CD14-positive monocyte (primary cell): ENCODE measurements around the gene CDH18. TPM values are rescaled to one million over a fixed set of nuclear protein-coding genes. Genes with fewer than 3 reads are reported as not detected.

Experiments used
- DNase-seq, 3 donors: peaks; one replicate each; pipeline ENCODE4 v3.0.0-alpha.2; 2011 to 2022
- H2AFZ ChIP-seq: 2 replicates; pipeline ENCODE4 v1.6.0; 2012; ENCODE audit warnings: mild to moderate bottlenecking, low read depth, low read length, inconsistent platforms; ENCODE audit not compliant: insufficient read depth, poor library complexity, severe bottlenecking
- H3K27ac ChIP-seq, 2 donors: 1 replicate in 1 of 2; 2 replicates in 1 of 2; pipeline ENCODE4 v1.5.1; 2012 to 2013; ENCODE audit warnings: low read length in 2 of 2, control low read depth in 1 of 2, inconsistent platforms in 1 of 2, low read depth in 1 of 2, mild to moderate bottlenecking in 1 of 2
- H3K27me3 ChIP-seq, 2 donors: one replicate each; pipeline versions ENCODE4 v1.6.0 to v1.6.1; 2011 to 2013; ENCODE audit warnings: low read length in 2 of 2; ENCODE audit not compliant: control insufficient read depth in 2 of 2, insufficient read depth in 2 of 2
- H3K36me3 ChIP-seq, 2 donors: replicated peaks in 1 of 2; 1 replicate in 1 of 2; 2 replicates in 1 of 2; pipeline versions ENCODE4 v1.5.1 to v1.6.1; 2012 to 2013; ENCODE audit warnings: low read length in 2 of 2, control low read depth in 1 of 2, inconsistent platforms in 1 of 2, mild to moderate bottlenecking in 1 of 2; ENCODE audit not compliant: insufficient read depth in 2 of 2, control insufficient read depth in 1 of 2
- H3K4me1 ChIP-seq, 2 donors: 1 replicate in 1 of 2; 2 replicates in 1 of 2; pipeline versions ENCODE4 v1.5.1 to v1.6.1; 2012 to 2013; ENCODE audit warnings: low read length in 2 of 2, control low read depth in 1 of 2, inconsistent platforms in 1 of 2, mild to moderate bottlenecking in 1 of 2, moderate library complexity in 1 of 2; ENCODE audit not compliant: insufficient read depth in 2 of 2, control insufficient read depth in 1 of 2
- H3K4me2 ChIP-seq: replicated peaks from 2 replicates; pipeline ENCODE3; 2012; ENCODE audit warnings: low read length, moderate library complexity, mild to moderate bottlenecking; ENCODE audit not compliant: poor library complexity, severe bottlenecking; ENCODE audit errors: extremely low read depth
- H3K4me3 ChIP-seq, 3 experiments: fragments of 200-600 bp in 1 of 3; sonication (generic) in 1 of 3; replicated peaks in 1 of 3; 1 replicate in 2 of 3; 2 replicates in 1 of 3; pipeline ENCODE4 v1.5.1; 2011 to 2013; ENCODE audit warnings: low read length in 3 of 3, mild to moderate bottlenecking in 3 of 3, control low read depth in 2 of 3, low read depth in 2 of 3, inconsistent platforms in 1 of 3, moderate library complexity in 1 of 3
- H3K79me2 ChIP-seq: 2 replicates; pipeline ENCODE4 v1.6.0; 2012; ENCODE audit warnings: mild to moderate bottlenecking, control low read depth, inconsistent platforms, low read length, moderate library complexity; ENCODE audit not compliant: insufficient read depth
- H3K9ac ChIP-seq: 2 replicates; pipeline ENCODE4 v1.6.0; 2017; ENCODE audit warnings: low read length, mild to moderate bottlenecking; ENCODE audit not compliant: insufficient read depth, poor library complexity, severe bottlenecking
- H3K9me3 ChIP-seq, 2 donors: replicated peaks in 1 of 2; 1 replicate in 1 of 2; 2 replicates in 1 of 2; pipeline versions ENCODE4 v1.5.1 to v1.6.1; 2012 to 2013; ENCODE audit warnings: low read length in 2 of 2, control low read depth in 1 of 2; ENCODE audit not compliant: control insufficient read depth in 1 of 2, insufficient read depth in 1 of 2
- H4K20me1 ChIP-seq: 2 replicates; pipeline ENCODE4 v1.6.0; 2012; ENCODE audit warnings: mild to moderate bottlenecking, low read length, control low read depth, moderate library complexity; ENCODE audit not compliant: insufficient read depth
- H3K27ac Mint-ChIP-seq, 7 donors: one replicate each; pipeline ENCODE4 v1.8.0; 2020; ENCODE audit warnings: mild to moderate bottlenecking in 7 of 7, mixed read lengths in 7 of 7, moderate library complexity in 6 of 7, inconsistent platforms in 2 of 7
- H3K27me3 Mint-ChIP-seq, 3 donors: one replicate each; pipeline ENCODE4 v1.8.0; 2021 to 2022; ENCODE audit warnings: low read depth in 3 of 3, mild to moderate bottlenecking in 3 of 3, mixed read lengths in 3 of 3, moderate library complexity in 3 of 3, inconsistent platforms in 1 of 3
- H3K36me3 Mint-ChIP-seq, 2 donors: one replicate each; pipeline ENCODE4 v1.8.0; 2020; ENCODE audit warnings: mixed read lengths in 2 of 2, inconsistent platforms in 1 of 2, mild to moderate bottlenecking in 1 of 2
- H3K4me1 Mint-ChIP-seq: one replicate; pipeline ENCODE4 v1.8.0; 2020; ENCODE audit warnings: mild to moderate bottlenecking, mixed read lengths
- H3K4me3 Mint-ChIP-seq, 2 donors: one replicate each; pipeline ENCODE4 v1.8.0; 2020; ENCODE audit warnings: mild to moderate bottlenecking in 2 of 2, mixed read lengths in 2 of 2, moderate library complexity in 1 of 2
- H3K9me3 Mint-ChIP-seq, 7 donors: one replicate each; pipeline ENCODE4 v1.8.0; 2020 to 2022; ENCODE audit warnings: mixed read lengths in 7 of 7, mild to moderate bottlenecking in 6 of 7, moderate library complexity in 6 of 7, inconsistent platforms in 2 of 7
- CTCF ChIP-seq: fragments of 200-600 bp; IDR thresholded peaks from one replicate; pipeline ENCODE4 v1.8.0; 2022; ENCODE audit warnings: antibody characterized with exemption, mild to moderate bottlenecking
- WGBS: methylation state at CpG from one replicate; pipeline ENCODE4 v1.1.5; 2013; ENCODE audit warnings: missing lambda C conversion rate; ENCODE audit not compliant: insufficient coverage; 5-methylcytosine and 5-hydroxymethylcytosine counted together
- intact Hi-C, 2 donors: fragments of 100-400 bp; cut with micrococcal nuclease; formaldehyde crosslinking; loops; one replicate each; pipeline versions ENCODE4 v1.15.0 to v1.15.1; 2023
- polyA plus RNA-seq, 3 donors: library from polyadenylated mRNA; depleted of rRNA in 1 of 3; unstranded in 2 of 3; stranded (reverse) in 1 of 3; fragments of 300-500 nt in 2 of 3; fragments of >200 nt in 1 of 3; fragmentation: Illumina TruSeq in 2 of 3; gene quantifications; 1 replicate in 2 of 3; 2 replicates in 1 of 3; pipeline ENCODE4 v1.2.3, GENCODE V29; 2012 to 2021

Gene CDH18
- polyA plus RNA-seq, 3 donors: not detected

- intact Hi-C loops: no loop called here
- Histone ChIP-seq H3K27ac (no peak overlapping the region), H3K9me3 (peaks cover 4% of the 10 kb centered on the region in 2 donors), H2AFZ (no peak overlapping the region), H4K20me1 (no peaks in the 10 kb centered on the region), H3K79me2 (no peaks in the 10 kb centered on the region), H3K4me1 (no peaks in the 10 kb centered on the region), H3K4me2 (no peak overlapping the region), H3K9ac (no peak overlapping the region), H3K36me3 (no peaks in the 10 kb centered on the region), H3K27me3 (no peaks in the 10 kb centered on the region), H3K4me3 (no peak overlapping the region)
- no peak for DNase-seq
- Mint-ChIP-seq H3K27ac (no peak overlapping the region), H3K4me1 (no peaks in the 10 kb centered on the region), H3K4me3 (no peak overlapping the region), H3K9me3 (peaks cover 0 to 6% (median 3%) of the 10 kb centered on the region in 7 donors), H3K27me3 (no peaks in the 10 kb centered on the region), H3K36me3 (no peaks in the 10 kb centered on the region)
- WGBS: no CpG with 5 or more reads among the region's 3 CpGs
- TF ChIP-seq CTCF: no peak
These were observed 311.1 kb downstream of the CDH18 start for GRCh38 chr5:19676895-19677294.

- no peak overlapping the region for H2AFZ ChIP-seq
- no peak overlapping the region for H3K4me2 ChIP-seq
- no peaks in the 10 kb centered on the region for H3K4me1 ChIP-seq
- H3K9me3 ChIP-seq: no peaks in the 10 kb centered on the region
- no peak for DNase-seq
- Mint-ChIP-seq H3K9me3 (peaks cover 0 to 1% (median 0%) of the 10 kb centered on the region in 7 donors), H3K27me3 (no peaks in the 10 kb centered on the region), H3K4me3 (no peak overlapping the region), H3K36me3 (no peaks in the 10 kb centered on the region), H3K27ac (no peak overlapping the region), H3K4me1 (no peaks in the 10 kb centered on the region)
- H3K4me3 ChIP-seq: no peak overlapping the region
- H4K20me1 ChIP-seq: no peaks in the 10 kb centered on the region
- no peak overlapping the region for H3K27ac ChIP-seq
- H3K79me2 ChIP-seq: no peaks in the 10 kb centered on the region
- no peak overlapping the region for H3K9ac ChIP-seq
- H3K36me3 ChIP-seq: no peaks in the 10 kb centered on the region
- intact Hi-C loops: no loop called here
- WGBS: no CpG with 5 or more reads among the region's 1 CpG
- H3K27me3 ChIP-seq: no peaks in the 10 kb centered on the region
- TF ChIP-seq CTCF: no peak
These were observed 327.3 kb downstream of the CDH18 start for GRCh38 chr5:19660679-19661078.
